DND-41 (cell line): Measurements from ENCODE around the gene GPATCH2L.

Experiments used
- CTCF ChIP-seq: IDR thresholded peaks from 2 replicates; pipeline ENCODE4 v1.5.1; 2012; ENCODE audit warnings: borderline replicate concordance, low read length, moderate library complexity, mild to moderate bottlenecking; ENCODE audit not compliant: poor library complexity, severe bottlenecking; ENCODE audit errors: extremely low read depth
- EZH2 ChIP-seq: IDR thresholded peaks from 3 replicates; pipeline ENCODE4 v1.6.1; 2012; ENCODE audit warnings: borderline replicate concordance, low read depth, mild to moderate bottlenecking, moderate library complexity, low read length, inconsistent platforms; ENCODE audit not compliant: severe bottlenecking

GRCh38 chr14:76136476-76137110 lies 15.1 kb upstream of the GPATCH2L start:
- no peak for TF ChIP-seq CTCF
- TF ChIP-seq EZH2: no peak
